GM08714 (cell line): ENCODE measurements around the gene WNK2.

Experiments
- H3K4me3 ChIP-seq: fragments of 200-500 bp; sonication (Bioruptor generic); 2 replicates; pipeline ENCODE4 v1.5.1; 2014; ENCODE audit warnings: mild to moderate bottlenecking, low read length, inconsistent platforms
- ZNF274 ChIP-seq: IDR thresholded peaks from 2 replicates; pipeline ENCODE4 v1.6.1; 2012; ENCODE audit warnings: mild to moderate bottlenecking, low read depth, low read length

Gene WNK2

GRCh38 chr9:93154293-93154903 lies 29.5 kb upstream of the WNK2 start:
- no peak overlapping the region for H3K4me3 ChIP-seq
- no peak for TF ChIP-seq ZNF274

DNA sequence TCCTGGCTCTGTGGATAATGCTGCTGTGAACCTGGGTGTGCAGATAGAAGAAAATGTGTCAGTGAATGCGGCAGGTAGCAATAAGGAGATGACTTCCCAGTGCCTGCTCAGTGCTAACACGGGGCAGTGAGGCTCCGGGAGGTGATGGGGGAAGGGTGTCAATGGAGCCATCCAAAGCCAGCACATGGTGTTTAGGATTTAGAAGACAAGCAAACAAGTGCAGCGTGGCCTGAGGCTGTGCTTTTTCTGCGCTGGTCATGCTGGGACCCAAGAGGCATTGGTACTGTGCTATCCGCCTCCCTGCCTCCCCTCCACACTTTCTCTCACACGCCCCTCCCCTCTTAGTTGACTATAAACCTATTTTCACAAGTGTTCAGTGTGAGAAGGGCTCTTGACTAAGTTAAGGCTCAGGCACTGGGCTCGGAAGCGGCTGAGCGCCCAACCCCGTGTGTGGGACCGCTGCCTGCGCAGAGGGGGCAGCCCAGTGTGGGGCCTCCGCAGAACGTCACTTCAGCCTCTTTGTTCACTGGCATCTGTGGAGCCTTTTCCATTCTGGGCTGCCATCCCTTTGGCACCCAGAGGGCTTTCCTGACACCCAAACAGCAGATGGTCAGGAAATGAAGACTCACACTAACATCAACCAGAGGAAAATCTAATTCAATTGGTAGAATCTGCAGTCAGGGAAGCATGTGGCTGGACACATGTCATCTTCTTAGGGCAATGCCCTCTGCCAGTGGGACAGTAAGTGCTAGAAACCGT lies 28.0 kb upstream of the WNK2 start:
- H3K4me3 ChIP-seq = no peak overlapping the region
- no peak for TF ChIP-seq ZNF274

DNA sequence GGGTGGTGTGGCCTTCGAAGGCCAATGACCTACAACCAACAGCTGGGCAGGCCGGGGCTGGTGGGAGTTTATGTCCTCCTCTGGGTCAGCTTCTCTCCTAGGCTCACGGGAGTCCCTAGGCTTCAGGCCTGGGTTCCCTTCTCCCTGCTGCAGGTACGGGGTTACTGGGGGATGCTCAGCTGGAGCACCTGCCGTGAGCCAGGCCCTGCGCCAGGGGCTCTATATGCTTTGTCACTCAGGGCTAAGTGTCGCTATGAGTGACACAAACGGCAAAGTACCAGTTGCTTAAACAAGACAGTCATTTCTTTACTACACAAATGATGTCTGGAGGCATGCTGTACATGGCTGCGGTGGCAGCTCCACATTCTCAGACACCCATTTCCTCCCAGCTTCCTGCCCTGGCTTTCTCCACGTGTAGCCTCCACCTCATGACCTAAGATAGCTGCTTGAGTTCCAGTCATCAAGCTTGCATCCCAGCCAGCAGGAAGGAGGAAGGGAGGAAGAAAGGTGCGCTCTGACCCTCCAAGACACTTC lies 27.4 kb upstream of the WNK2 start:
- TF ChIP-seq ZNF274 = no peak
- H3K4me3 ChIP-seq = no peak overlapping the region

- no peak for TF ChIP-seq ZNF274
Observed at GRCh38 chr9:93159601-93160471, 24.1 kb upstream of the WNK2 start.

GRCh38 chr9:93161786-93162562 lies 22.0 kb upstream of the WNK2 start:
- TF ChIP-seq ZNF274 = no peak
- H3K4me3 ChIP-seq = no peak overlapping the region

More at GRCh38 chr9:93159601-93160471, 24.1 kb upstream of the WNK2 start:
- H3K4me3 ChIP-seq = no peak overlapping the region

DNA sequence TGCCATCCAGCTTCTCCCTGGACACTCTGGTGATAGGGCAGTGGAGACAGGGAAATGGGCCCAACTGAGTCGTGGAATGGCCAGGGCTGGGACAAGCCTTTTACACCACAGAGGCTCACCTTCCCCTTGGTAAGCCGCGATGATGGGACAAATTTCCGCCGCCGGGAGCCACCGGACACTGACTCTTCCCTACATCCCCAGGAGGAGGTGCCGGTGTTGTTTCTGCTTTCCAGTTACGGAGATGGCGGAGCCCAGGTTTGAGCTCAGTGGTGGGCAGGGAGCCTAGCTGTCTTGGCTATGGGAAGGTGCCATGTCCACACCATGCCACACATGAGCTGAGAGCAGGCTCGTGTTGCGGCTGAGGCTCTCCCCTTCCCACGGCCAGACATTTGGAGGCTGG lies 19.9 kb upstream of the WNK2 start:
- no peak overlapping the region for H3K4me3 ChIP-seq
- no peak for TF ChIP-seq ZNF274

GRCh38 chr9:93166699-93167098 lies 17.2 kb upstream of the WNK2 start:
- TF ChIP-seq ZNF274 = no peak
- H3K4me3 ChIP-seq = no peak overlapping the region

GRCh38 chr9:93167185-93167584 lies 16.8 kb upstream of the WNK2 start:
- no peak for TF ChIP-seq ZNF274
- no peak overlapping the region for H3K4me3 ChIP-seq

DNA sequence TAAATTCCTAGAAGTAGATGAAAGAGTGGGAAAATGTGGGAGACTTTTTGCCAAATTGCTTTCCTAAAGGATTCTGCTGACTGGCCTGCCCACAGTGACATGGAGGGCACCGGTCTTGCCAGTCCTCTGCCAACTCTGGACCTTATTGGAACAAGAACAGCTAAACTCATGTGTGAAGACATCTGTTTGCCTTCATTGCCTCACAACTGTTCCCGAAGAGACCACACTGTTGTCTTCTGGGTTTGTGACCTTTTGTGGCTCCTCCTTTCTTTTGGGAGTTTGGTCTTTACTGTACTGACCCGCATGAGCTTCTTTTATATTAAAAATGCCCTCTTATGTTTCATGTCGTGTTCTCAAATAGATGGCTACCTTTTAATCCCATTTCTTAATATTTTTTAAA lies 16.1 kb upstream of the WNK2 start:
- TF ChIP-seq ZNF274 = no peak
- no peak overlapping the region for H3K4me3 ChIP-seq

DNA sequence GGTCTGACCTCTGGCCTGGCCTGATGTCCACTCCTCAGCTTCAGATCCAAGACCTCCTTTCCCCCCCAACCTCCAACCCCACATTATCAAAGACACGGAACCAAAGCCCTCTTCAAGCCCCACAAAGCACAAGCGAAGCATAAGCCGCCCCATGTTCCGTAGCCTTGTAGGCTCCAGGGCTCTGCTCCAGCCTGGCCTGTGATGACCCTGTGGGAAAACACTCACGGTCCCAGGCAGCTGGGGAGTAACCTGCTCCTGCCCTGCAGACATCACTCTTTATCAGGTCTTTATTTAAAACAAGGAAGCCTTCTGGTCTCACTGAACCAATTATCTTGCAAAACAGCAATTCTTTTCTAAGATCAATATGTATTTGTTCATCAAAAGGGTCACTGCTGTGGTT lies 15.4 kb upstream of the WNK2 start:
- H3K4me3 ChIP-seq = no peak overlapping the region
- TF ChIP-seq ZNF274 = no peak

GRCh38 chr9:93169444-93169843 lies 14.5 kb upstream of the WNK2 start:
- no peak overlapping the region for H3K4me3 ChIP-seq
- no peak for TF ChIP-seq ZNF274

DNA sequence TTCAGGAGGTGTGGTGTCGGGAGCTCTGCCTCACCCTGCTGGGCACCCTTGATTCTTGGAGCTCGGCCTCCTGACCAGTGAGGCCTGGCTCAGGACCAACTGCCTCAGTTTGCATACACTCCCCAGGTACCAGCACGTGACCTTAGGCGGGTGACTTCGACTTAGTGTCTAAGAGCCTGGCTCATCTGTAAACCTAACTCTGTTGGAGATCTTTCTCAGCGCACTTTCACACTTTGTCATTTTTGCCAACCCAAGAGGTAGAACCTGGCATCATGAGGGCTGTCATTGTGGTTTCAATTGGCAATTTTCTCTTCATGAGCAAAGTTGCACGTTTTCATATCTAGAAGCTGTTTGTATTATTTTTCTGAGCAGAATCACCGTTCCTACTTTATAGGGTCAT lies 13.4 kb upstream of the WNK2 start:
- TF ChIP-seq ZNF274 = no peak
- H3K4me3 ChIP-seq = no peak overlapping the region

DNA sequence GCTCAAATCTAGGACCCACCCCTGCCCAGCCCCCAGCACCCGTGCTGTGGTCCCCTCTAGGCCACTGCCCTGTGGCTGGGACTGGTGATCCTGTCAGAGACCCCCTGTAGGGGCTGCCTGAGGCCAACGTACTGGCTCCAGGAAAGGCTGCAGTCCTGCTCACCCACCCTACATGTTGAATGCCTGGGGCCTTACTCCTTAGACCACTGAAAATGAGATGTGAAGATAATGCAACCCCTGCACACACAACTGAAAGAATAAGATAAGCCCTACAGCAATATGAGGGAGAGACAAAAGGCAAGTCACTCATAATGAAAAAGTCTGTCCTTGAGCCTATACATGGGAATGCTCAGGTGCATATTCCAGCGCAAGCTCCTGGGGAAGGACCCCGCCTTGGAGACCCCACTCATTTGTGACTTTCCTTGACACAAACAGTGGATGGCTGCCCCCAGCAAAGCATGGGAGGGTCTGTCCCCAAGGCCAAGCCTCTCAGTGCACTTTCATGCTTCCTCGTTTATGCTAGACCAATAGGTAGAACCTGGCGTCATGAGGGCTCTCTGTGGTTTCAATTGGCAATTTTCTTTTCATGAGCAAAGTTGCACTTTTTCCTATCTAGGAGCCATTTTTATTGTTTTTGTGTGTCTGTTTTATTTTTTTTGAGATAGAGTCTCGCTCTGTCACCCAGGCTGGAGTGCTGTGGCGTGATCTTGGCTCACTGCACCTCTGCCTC lies 12.5 kb upstream of the WNK2 start:
- no peak for TF ChIP-seq ZNF274
- H3K4me3 ChIP-seq = no peak overlapping the region

- TF ChIP-seq ZNF274 = no peak
Observed at GRCh38 chr9:93172666-93173364, 11.1 kb upstream of the WNK2 start.

More at GRCh38 chr9:93172666-93173364, 11.1 kb upstream of the WNK2 start:
- H3K4me3 ChIP-seq = no peak overlapping the region
